ENCODE measurements around the gene IFRD2.

DNA sequence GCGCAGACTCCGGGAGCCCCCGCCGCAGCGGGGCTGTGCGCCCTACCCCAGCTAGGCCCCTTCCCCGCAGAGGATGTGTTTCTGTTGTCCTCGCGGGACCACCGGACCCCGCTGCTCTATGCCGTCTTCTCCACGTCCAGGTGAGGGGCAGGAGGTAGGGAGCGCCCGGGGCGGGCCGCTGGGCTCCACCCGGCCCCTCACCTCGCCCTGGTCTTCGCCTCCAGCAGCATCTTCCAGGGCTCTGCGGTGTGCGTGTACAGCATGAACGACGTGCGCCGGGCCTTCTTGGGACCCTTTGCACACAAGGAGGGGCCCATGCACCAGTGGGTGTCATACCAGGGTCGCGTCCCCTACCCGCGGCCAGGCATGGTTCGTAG is 18.6 kb downstream of the IFRD2 start:
- TF ChIP-seq, protein P1, sequence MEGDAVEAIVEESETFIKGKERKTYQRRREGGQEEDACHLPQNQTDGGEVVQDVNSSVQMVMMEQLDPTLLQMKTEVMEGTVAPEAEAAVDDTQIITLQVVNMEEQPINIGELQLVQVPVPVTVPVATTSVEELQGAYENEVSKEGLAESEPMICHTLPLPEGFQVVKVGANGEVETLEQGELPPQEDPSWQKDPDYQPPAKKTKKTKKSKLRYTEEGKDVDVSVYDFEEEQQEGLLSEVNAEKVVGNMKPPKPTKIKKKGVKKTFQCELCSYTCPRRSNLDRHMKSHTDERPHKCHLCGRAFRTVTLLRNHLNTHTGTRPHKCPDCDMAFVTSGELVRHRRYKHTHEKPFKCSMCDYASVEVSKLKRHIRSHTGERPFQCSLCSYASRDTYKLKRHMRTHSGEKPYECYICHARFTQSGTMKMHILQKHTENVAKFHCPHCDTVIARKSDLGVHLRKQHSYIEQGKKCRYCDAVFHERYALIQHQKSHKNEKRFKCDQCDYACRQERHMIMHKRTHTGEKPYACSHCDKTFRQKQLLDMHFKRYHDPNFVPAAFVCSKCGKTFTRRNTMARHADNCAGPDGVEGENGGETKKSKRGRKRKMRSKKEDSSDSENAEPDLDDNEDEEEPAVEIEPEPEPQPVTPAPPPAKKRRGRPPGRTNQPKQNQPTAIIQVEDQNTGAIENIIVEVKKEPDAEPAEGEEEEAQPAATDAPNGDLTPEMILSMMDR (IDR thresholded peaks at IDR 0.05) = no peak
- no peak for TF ChIP-seq ZFX (IDR thresholded peaks at IDR 0.05; ENCODE audit: borderline replicate concordance)

All from 22Rv1 (cell line).